Measurements from ENCODE around the gene LGALS14. TPM values are rescaled to one million over a fixed set of nuclear protein-coding genes. Genes with fewer than 3 reads are reported as not detected.

Gene LGALS14
- total RNA-seq, 1 experiment from 2014 or later: not detected

GRCh38 chr19:39677961-39678889 lies 26.1 kb upstream of the LGALS14 start:
- no peaks in the 10 kb centered on the region for H3K9me3 ChIP-seq (ENCODE audit: control insufficient read depth in 1 of 2, insufficient read depth in 1 of 2, low read depth in 1 of 2, low read length in 2 of 2)
- DNase-seq (ENCODE audit: low read depth, low spot score) (no peak), ATAC-seq (no peak)
- no peaks in the 10 kb centered on the region for H3K36me3 ChIP-seq (ENCODE audit: control insufficient read depth in 1 of 2, insufficient read depth in 2 of 2, low read length in 2 of 2)
- POLR2A ChIA-PET: no interaction called here
- H2AFZ ChIP-seq (ENCODE audit: low read depth, low read length, poor library complexity, severe bottlenecking): no peak overlapping the region
- TF ChIP-seq CTCF (IDR thresholded peaks at IDR 0.05 in 2 of 3, conservative IDR thresholded peaks at IDR 0.05 in 1 of 3; ENCODE audit: borderline replicate concordance in 1 of 3, insufficient read depth in 1 of 3, low read depth in 2 of 3, low read length in 2 of 3) (no peak), SP1 (IDR thresholded peaks at IDR 0.05; ENCODE audit: low read depth) (no peak), CBX3 (IDR thresholded peaks at IDR 0.05; ENCODE audit: low read depth) (no peak), ELF1 (IDR thresholded peaks at IDR 0.05; ENCODE audit: borderline replicate concordance, low read depth) (no peak), ATF3 (IDR thresholded peaks at IDR 0.05) (no peak), POLR2AphosphoS5 (IDR thresholded peaks at IDR 0.05; ENCODE audit: low read depth, low read length) (no peak), REST (IDR thresholded peaks at IDR 0.05; ENCODE audit: low read depth) (no peak), TCF7L2 (IDR thresholded peaks at IDR 0.05; ENCODE audit: borderline replicate concordance, extremely low read depth, insufficient read depth, insufficient read length) (no peak)
- CTCF ChIA-PET: no interaction called here
- H3K27ac ChIP-seq (ENCODE audit: low read depth, low read length): no peak overlapping the region
- H3K27me3 ChIP-seq (ENCODE audit: insufficient read depth, low read length): peaks cover 11% of the 10 kb centered on the region; the same call in 1 of the 2 replicates
- no TSS peak for BruUV-seq (replicated peaks)
- no peak overlapping the region for H3K9ac ChIP-seq (ENCODE audit: low read length)
- peaks cover 0 to 6% of the 10 kb centered on the region in 2 experiments; a peak in 1 of 4 replicates for H3K4me1 ChIP-seq (ENCODE audit: control insufficient read depth in 1 of 2, insufficient read depth in 2 of 2, low read length in 2 of 2)
- no peak overlapping the region for H3K4me3 ChIP-seq (replicated peaks in 1 of 2; ENCODE audit: low read depth in 1 of 2, low read length in 2 of 2)
- no peaks in the 10 kb centered on the region for H4K20me1 ChIP-seq (ENCODE audit: insufficient read depth)
- RAD21 ChIA-PET (ENCODE audit: low non-redundant PET in 1 of 2, low total read pairs in 2 of 2, uncharacterized antibody in 2 of 2, unreplicated experiment in 2 of 2): no interaction called here
- no peak overlapping the region for H3K4me2 ChIP-seq (ENCODE audit: low read length)
- intact Hi-C loops (cut with micrococcal nuclease): no loop called here
- H3K9me2 ChIP-seq (ENCODE audit: insufficient read depth): no peaks in the 10 kb centered on the region
- no peaks in the 10 kb centered on the region for H3K79me2 ChIP-seq (ENCODE audit: insufficient read depth, low read length)
